Middle frontal gyrus (tissue), 1 donor: ENCODE measurements around the gene RPS18.
"Not testable (repeated sequence)": the region's sequence is repeated elsewhere in the genome, so short reads cannot be mapped to it uniquely, and the experiment has no call there.

Source experiments
- DNase-seq: peaks from one replicate; pipeline ENCODE4 v3.0.0-alpha.2; 2015; ENCODE audit warnings: low spot score; ENCODE audit errors: extremely low spot score

Gene RPS18

DNA sequence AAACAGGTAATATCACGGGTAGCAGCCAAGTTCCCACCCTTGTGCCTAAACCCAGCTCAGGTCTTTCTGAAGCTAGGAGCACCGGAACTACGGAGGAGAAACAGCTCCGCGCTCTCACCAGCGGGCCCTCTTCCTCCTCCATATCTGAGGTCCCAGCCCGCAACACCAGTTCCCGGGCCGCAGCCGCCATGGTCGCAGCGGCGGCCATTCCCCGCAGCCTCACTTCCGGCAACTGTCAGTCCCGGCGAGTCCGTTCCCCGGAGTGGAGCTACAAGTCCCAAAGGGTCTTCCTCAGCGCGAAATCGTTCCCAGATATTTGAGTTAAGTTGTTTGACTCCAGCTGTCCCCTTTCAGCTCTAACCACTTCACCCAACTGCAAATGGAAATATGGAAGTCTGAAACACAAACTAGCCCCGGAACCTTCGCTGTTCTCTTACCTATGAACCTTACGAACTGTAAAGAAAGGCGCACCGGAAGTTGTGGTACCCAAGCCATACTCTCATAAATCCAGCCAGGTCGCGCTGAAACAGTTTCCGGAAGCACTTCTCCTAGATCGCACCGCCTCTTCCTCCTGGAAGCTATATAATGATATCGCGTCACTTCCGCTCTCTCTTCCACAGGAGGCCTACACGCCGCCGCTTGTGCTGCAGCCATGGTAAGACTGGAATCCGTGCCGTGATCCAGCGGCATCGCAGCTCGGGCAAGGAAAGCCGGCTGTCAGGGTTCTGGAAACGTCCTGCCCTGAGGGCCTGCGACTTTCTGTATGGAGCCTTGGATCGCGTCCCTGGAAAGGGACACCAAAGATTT, at the start of gene RPS18, which contains the start of gene VPS52:
TSS of gene RPS18 (plus strand) at position 608 of the 807 bp plus-strand sequence. CDS start at position 653, 45 bp downstream.
TSS of gene VPS52 (minus strand) at position 409 of the 807 bp plus-strand sequence. CDS start at position 208, 201 bp downstream.
- peak; percentile 99 for DNase-seq

DNA sequence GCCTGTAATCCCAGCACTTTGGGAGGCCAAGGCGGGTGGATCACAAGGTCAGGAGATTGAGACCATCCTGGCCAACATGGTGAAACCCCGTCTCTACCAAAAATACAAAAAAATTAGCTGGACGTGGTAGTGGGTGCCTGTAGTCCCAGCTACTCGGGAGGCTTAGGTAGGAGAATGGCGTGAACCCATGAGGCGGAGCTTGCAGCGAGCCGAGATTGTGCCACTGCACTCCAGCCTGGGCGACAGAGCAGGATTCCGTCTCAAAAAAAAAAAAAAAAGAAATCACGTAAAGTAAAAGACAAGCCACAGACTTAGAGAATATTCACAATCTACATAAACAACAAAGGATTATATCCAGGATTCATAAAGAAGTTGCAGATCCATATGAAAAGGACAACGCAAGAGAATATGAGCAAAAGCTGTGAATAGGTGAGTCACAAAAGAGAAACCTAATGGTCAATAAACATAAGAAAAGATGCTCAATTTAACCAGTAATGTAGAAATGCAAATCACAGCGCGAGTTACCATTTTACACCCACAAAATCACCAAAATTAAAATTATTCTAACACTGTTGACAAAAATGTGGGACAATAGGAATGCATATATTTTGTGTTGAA, 45.3 kb upstream of the RPS18 start:
- DNase-seq, result not testable (repeated sequence)

DNA sequence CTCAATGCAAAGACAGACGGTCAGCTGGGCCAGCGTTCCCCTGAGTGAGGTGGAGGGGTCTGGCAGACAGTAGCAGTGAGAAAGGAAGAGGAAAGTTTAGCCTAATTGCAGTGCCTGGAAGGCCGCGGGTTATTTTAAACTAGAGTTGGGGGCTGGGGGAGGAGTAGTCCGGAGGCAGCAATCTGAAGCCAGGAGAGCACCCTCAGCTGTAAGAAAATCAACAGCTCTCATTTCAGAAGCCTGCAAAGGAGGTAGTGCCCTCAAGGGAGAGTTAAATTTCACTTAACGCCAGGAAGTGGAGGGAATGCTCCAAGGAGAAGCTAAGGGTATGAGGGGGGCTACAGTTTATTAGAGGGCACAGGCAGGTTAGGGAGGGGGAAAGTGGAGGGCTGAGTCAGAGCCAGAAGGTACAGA, 36.6 kb upstream of the RPS18 start:
- no peak for DNase-seq

DNA sequence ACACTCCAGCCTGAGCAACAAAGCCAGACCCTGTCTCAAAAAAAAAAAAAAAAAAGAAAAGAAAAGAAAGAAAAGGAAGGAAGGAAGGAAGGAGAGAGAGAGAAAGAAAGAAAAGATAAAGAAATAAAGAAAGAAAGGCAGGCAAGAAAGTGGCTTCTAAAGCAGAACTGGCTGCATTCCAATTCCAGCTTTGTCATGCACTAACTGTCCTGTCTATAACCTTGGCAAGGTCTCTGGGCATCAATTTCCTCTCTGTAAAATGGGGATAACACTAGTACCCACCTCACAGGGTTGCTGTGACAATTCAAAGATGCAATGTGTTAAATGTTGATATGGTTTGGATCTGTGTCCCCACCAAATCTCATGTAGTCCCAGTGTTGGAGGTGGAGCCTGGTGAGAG, 35.5 kb upstream of the RPS18 start:
- no peak for DNase-seq

DNA sequence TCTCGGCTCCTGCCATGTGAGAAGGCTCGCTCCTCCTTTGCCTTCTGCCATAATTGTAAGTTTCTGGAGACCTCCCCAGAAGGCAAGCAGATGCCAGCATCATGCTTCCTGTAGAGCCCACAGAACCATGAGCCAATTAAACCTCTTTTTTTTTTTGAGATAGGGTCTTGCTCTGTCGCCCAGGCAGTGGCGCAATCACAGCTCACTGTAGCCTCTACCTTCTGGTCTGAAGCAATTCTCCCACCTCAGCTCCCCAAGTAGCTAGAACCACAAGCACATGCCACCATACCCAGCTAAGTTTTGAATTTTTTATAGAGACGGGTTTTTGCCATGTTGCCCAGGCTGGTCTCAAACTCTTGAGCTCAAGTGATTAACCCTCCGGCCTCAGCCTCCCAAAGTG, 35.0 kb upstream of the RPS18 start:
- no peak for DNase-seq

DNA sequence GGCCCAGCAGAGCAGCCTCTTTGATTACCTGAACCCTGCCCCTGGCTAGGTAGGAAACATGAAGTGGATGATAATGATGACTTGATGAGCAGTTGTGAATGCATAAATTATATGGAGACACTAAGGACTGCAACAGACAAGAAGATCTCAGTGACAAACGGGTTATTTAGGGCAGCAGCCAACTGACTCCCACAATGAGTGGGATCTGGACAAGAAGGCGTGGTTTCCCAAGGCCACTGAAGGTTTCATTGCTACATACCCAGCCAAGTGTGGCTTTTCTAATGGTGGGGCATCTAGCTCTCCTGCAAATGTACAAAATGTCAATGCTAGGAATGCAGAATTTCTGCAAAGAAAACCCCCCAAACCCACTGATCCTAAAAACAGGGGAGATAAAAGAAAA, 34.1 kb upstream of the RPS18 start:
- no peak for DNase-seq

DNA sequence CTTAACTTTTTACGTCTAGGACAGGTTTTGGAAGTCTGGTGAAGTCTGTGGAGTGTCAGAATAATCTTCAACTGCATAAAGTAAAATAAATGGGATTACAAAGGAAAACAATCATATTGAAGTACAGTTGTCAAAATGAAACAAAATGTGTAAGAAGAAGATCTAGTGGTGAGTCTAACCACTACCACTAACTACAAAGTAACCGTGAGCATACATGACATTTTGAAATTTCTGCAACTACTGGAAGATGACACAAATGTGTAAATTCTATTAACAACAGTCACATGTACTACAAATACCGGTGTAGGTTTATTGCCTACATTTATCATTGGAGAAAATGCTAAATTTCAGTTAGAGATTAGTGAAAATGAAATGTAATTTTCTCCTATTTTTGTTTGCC, 29.9 kb upstream of the RPS18 start:
- DNase-seq, result no peak

DNA sequence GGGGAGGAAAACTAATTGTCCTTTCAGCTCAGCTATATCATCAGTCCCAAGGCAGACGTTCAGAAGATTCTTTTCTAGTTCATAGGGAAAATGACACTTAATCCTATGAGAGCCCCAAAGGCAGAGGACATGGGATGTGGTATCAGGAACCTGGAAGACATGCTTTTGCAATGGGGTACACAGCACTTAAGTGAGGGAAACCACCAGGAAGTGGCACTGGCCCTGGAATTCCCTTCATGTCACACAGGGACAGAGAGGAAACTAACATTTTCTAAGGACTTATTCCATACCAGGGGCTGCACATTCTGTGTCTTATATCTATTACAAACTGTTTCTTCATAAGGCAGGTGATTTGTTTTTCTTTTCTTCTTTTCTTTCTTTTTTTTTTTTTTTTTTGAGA, 28.4 kb upstream of the RPS18 start:
- no peak for DNase-seq

DNA sequence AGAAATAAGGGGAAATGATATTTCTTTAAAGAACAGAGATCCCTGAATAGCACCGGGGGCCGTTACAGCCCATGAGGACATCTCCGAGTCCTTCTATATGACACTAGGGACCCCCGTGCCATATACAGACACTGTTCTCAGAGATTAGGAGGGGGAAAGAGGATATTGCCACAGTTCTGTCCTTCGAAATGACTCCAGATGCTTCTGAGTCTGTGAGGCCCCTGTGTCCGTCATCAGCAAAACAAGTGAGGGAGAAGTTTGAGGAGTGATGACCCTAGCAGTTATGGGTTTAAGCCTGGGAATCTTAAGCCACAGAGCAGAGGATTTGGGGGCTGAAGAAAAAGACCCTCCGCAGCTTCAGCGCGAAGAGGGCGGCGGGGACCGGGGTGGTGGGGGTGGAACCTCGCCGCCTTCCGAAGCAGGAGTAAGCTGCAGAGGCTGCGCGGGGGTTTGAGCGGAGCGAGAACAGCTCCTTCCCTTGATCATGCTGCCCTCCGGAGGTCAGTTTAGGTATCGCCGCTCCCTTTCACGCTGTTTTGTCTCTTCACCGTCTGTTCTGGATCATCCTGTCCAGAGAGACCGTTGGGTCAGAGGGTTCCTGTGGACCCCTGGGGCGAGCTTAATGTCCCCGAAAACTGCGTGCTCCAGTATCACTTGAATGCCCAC, 23.8 kb upstream of the RPS18 start:
- DNase-seq, result peak; percentile 71

DNA sequence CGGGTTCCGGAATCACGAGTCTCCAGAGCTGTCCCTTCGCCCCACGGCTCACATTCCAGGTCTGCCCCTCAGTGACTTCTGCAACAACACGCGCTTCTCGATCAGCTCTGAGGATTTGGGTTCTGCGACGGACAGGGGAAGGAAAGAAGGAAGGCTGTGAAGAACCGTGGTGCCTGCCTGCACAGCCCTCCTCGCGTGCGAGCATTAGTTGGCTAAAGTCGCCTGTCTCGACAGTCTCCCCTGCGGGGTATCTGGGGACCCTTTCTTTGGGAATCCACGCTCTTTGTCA, 23.3 kb upstream of the RPS18 start:
- no peak for DNase-seq

DNA sequence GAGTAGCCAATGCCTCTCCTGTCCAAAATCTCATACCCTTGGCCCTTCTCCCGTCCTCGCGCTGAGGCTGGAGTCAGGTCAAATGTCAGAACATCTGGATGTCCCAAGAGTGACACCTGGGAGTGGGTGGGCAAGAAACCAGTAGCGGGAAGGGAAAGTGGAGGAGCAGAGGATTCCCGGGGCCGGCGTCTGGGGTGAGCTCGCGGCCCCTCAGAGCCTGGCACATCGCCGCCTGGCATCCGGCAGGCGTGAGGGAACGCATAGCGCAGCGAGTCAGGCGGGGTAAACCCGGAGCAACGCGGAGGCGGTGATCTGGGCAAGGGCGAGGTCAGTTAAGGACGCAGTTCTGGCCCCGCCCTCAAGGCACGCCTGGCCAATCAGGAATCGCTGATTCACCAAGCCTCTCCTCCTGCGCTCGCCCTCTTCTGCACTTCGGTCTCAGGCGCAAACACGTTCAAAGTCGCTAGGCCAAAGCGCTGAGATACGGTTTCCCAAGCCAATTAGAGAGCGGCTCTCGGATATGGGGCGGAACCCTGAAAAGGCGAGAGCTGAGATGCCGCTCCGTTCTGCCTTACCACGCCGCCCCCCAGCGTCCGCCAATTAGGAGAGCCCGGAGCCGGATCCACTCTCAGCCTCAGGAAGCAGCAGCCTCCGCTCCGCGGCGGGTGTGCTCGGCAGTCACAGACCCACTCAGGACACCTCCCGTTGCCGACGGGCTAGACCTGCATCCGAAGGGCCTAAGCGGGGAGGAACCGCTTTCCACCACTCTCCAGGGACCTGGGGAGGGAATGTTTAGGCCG, 22.7 kb upstream of the RPS18 start:
- DNase-seq, result peak; percentile 97

DNA sequence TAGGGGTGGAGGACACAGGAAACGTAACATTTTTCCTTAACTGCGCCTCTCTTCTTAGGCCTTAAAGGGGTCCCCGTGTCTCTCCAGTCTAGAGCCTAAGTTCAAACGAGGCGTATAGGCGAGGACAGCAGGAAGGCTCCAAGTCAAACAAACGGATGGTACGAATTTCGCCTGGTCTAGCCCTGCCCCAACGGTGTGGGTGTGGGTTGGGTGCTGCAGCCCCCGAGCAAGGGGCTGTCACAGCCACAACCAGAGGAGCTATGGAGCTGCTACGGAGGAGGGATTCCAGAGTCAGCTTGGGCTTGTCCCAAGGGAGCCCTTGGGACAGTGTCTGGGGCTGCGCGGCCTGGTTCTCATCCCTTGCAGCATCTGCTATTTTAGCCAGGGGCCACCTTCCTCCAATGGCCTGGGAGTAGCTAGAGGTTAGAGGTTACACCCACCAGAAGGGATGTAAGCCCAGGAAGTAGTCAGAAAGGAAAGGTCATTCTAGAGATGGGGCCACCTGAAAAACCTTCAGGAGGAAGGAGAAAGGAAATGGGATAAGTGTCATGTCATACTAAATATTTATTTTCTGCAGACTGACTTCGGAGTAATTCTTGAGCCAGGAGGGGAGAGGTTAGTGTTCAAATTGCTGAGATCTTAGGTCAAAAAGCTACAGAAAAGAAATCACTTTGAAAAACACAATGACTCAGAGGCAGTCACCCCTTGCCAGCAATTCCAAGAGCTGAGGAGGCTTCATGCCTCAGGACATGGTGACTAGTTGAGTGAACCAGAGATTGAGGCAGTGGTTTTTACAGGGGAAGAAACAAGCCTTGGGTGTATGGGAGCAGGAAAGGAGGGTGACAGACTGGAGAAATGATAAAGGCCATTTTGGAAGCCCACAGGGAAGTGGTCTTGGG, 21.9 kb upstream of the RPS18 start:
- DNase-seq, result no peak

DNA sequence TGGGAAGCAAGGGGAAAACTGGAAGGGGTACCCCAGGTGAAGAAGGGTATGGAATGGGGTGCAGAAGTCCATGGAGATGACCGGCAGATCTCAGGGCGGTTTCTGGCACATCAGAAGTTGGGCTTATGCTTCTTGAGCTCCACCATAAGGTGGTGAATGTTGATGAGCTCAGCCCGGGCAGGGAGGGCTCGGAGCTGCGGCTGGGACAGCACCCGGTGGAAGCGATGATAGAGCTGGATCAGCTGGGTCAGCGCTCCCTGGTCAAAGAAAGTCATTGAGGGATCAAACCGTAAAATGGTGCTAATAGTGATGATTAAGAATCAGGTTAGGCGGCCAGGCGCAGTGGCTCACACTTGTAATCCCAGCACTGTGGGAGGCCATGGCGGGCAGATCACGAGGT, 21.1 kb upstream of the RPS18 start:
- DNase-seq, result no peak

DNA sequence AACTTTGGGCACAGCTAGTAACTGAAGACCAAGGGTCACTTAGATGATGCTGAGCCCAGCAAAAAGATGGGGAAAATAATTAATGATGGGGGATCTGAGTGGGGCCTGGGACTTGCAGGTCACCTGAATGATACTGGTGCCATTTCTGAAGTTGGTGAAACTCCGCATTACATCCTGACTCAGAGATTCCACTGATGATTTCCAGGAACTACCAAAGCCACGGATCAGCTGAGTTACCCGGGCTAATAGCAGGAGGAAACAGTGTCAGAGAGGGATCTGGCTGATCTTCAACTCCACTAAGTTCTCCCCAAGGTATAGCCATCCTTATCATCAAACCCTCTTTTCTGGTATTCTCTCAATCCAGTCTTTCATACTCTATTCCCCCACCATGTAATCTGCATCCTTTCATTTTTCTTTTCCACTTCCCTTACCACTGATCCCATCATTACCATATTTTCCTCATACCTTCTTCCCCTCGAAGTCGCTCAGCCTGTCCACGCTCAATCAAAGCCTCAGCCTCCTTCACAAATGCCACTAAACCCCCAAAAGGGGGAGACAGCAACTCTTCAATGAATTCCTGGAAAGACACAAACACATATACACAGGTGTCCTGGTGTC, 20.4 kb upstream of the RPS18 start:
- DNase-seq, result no peak

DNA sequence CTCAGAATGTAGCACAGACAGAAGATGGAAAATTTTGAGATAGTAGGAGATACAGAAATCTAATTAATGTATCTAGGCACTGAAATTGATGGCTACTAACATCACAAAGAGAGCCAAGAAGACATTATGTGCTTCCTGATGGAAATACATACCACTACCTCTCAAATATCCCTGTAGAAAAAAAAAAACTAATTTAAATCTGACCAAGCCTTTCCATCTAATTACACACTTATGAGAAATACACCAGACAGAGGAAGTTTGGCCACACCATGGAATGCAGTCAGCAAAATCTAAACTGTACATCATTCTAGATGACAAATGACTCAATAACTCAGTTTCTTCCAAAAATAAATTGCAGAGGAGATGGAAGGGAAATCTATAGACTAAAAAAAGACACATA, 19.1 kb upstream of the RPS18 start:
- no peak for DNase-seq

DNA sequence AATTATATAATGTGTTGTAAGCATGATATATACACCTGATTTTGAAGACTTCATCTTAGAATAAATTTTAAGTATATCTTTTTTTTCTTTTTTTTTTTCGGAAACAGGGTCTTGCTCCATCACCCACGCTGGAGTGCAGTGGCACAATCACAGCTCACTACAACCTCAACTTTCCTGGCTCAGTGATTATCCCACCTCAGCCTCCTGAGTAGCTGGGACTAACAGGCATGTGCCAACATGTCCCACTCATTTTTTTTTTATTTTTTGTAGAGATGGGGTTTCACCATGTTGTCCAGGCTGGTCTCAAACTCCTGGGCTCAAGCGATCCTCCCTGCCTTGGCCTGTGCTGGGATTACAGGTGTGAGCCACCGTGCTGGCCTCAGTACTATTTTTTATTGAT, 17.3 kb upstream of the RPS18 start:
- no peak for DNase-seq

DNA sequence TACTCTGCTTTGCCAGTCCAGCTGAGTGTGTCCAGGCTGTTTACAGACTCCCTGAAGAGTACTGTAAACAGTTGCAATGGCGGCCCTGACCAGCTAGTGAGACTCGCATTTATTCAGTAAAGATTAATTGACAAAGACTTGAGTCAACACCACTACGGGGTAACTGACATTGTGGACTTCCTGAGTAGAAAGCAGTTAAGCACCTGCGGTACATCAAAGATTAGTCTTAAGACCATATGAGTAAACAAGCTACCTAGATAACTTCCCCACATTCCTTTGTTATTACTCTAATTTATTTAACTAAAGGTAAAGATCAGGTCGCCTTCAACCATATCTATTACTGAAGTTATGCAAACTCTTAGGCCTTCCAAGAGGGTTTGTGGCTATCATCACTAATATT, 12.8 kb upstream of the RPS18 start:
- no peak for DNase-seq

DNA sequence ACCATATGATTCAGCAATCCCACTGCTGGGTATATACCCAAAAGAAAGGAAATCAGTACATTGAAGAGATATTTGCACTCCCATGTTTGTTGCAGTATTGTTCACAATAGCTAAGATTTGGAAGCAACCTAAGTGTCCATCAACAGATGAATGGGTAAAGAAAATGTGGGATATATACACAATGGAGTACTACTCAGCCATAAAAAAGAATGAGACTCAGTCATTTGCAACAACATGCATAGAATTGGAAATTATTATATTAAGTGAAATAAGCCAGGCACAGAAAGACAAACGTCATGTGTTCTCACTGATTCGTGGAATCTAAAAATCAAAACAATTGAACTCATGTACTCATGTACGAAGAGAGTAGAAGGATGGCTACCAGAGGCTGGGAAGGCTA, 9.4 kb upstream of the RPS18 start:
- DNase-seq, result not testable (repeated sequence)

DNA sequence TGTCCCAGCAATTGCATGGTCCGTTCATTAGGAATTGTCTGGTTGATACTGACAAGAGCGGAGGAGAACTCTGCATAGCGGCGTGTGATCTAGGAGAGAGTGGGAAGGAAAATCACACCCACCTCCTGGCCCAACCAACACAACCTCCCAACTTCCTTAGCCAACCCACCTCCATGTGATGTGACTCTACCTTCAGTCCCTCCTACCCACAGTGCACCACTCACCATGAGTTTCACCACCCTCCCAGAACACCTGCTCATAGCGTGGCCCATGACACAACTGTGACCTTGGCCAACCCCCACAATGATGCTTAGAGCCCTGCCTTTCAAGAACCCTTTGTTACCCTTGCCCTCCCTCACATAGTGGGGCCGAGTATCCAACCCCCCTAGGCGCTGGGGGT, 7.9 kb upstream of the RPS18 start:
- no peak for DNase-seq

DNA sequence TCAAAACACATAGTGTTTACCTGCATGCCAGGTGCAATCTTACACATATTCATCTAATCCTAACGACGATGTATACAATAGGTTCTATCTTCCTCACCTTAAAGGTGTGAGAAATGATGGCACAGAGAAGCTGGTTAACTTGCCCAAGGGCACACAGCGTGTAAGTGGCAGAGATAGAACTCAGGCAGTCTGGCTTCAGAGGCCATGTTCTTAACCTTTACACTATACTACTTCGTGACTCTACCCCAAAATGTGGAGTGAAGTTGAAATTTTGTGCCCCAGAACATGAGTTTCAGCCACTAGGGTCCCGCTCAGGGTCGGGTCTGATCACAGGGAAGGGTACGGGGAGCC, 783 bp upstream of the RPS18 start:
- DNase-seq, result no peak
